Lower leg skin (tissue), 3 donors: ENCODE measurements around the gene SRRM4.
"Not testable (repeated sequence)": the region's sequence is repeated elsewhere in the genome, so short reads cannot be mapped to it uniquely, and the experiment has no call there.

Source experiments
- POLR2A ChIP-seq, 2 donors: fragments of 450-650 bp; IDR thresholded peaks; one replicate each; pipeline ENCODE4 v1.6.1; 2016 to 2017; ENCODE audit warnings: antibody characterized with exemption in 2 of 2, mild to moderate bottlenecking in 1 of 2, moderate library complexity in 1 of 2
- TF ChIP-seq, protein P1 (sequence below), 3 donors: fragments of 450-650 bp; IDR thresholded peaks; one replicate each; pipeline ENCODE4 v1.5.1; 2016; ENCODE audit warnings: antibody characterized with exemption in 3 of 3, mild to moderate bottlenecking in 3 of 3, moderate library complexity in 2 of 3

DNA sequence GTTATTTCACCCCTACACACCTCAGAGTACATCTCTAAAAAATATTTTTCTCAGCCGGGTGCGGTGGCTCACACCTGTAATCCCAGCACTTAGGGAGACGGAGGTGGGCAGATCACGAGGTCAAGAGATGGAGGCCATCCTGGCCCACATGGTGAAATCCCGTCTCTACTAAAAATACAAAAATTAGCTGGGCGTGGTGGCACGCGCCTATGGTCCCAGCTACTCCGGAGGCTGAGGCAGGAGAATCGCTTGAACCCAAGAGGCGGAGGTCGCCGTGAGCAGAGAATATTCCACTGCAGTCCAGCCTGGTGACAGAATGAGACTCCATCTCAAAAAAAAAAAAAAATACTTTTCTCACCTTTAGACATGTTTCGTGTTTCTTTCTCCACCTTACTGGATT, 52.0 kb downstream of the SRRM4 start:
- TF ChIP-seq, protein P1, sequence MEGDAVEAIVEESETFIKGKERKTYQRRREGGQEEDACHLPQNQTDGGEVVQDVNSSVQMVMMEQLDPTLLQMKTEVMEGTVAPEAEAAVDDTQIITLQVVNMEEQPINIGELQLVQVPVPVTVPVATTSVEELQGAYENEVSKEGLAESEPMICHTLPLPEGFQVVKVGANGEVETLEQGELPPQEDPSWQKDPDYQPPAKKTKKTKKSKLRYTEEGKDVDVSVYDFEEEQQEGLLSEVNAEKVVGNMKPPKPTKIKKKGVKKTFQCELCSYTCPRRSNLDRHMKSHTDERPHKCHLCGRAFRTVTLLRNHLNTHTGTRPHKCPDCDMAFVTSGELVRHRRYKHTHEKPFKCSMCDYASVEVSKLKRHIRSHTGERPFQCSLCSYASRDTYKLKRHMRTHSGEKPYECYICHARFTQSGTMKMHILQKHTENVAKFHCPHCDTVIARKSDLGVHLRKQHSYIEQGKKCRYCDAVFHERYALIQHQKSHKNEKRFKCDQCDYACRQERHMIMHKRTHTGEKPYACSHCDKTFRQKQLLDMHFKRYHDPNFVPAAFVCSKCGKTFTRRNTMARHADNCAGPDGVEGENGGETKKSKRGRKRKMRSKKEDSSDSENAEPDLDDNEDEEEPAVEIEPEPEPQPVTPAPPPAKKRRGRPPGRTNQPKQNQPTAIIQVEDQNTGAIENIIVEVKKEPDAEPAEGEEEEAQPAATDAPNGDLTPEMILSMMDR (IDR thresholded peaks at IDR 0.05), result not testable (repeated sequence)
- not testable (repeated sequence) for TF ChIP-seq POLR2A (IDR thresholded peaks at IDR 0.05)
